ENCODE data around the gene TNNI3. TPM values are rescaled to one million over a fixed set of nuclear protein-coding genes. Genes with fewer than 3 reads are reported as not detected.

TNNI3 gene
- polyA plus RNA-seq, 1 of the 3 experiments (the other 2 are of a cell fraction), result 11.4 TPM

- H3K36me3 ChIP-seq (replicated peaks in 1 of 2; ENCODE audit: control insufficient read depth in 1 of 2, insufficient read depth in 2 of 2, low read length in 1 of 2), result peaks cover 3 to 13% of the 10 kb centered on the region in 2 experiments
- DNase-seq, result peak; percentile 30
- peak overlapping the region; percentile 33; the same call in 1 of the 2 replicates for H3K9ac ChIP-seq
- peaks cover 5% of the 10 kb centered on the region for H3F3A ChIP-seq (replicated peaks; ENCODE audit: insufficient read depth)
- no peaks in the 10 kb centered on the region for H3K27me3 ChIP-seq (ENCODE audit: insufficient read depth)
- H3K9me3 ChIP-seq, result no peaks in the 10 kb centered on the region
- H3K4me1 ChIP-seq (ENCODE audit: control insufficient read depth in 1 of 2, insufficient read depth in 2 of 2, low read depth in 1 of 2, low read length in 1 of 2), result peaks cover 9 to 24% of the 10 kb centered on the region in 2 experiments; a peak in 3 of 4 replicates
- ChIA-PET CTCF (interaction anchor here (6.2 kb wide), 1 partner anchor 24 kb away, joined by 38 read pairs; no protein-coding TSS in a partner anchor), POLR2A (no interaction called here)
- H3K27ac ChIP-seq (ENCODE audit: low read depth in 2 of 2, low read length in 1 of 2), result peak overlapping the region in 1 of 2 experiments; percentile 66; a peak in 1 of 4 replicates
- no peak for TF ChIP-seq YY1 (IDR thresholded peaks at IDR 0.05; ENCODE audit: low read depth)
- no peak for TF ChIP-seq NRF1 (IDR thresholded peaks at IDR 0.05; ENCODE audit: low read depth, low read length)
- no peak for TF ChIP-seq RAD21 (IDR thresholded peaks at IDR 0.05; ENCODE audit: low read length)
- no peak for TF ChIP-seq FOSL2 (IDR thresholded peaks at IDR 0.05; ENCODE audit: borderline replicate concordance, low read depth)
- no peak for TF ChIP-seq IRF3 (IDR thresholded peaks at IDR 0.05; ENCODE audit: low read depth, low read length)
- no peak for TF ChIP-seq NFIC (IDR thresholded peaks at IDR 0.05; ENCODE audit: borderline replicate concordance)
- TF ChIP-seq MAX (IDR thresholded peaks at IDR 0.05; ENCODE audit: low read depth), result no peak
- TF ChIP-seq EP300 (IDR thresholded peaks at IDR 0.05; ENCODE audit: borderline replicate concordance in 1 of 2, low read depth in 1 of 2, low read length in 1 of 2), result no peak
- TF ChIP-seq JUND (IDR thresholded peaks at IDR 0.05), result no peak
- no peak for TF ChIP-seq SIN3A (IDR thresholded peaks at IDR 0.05; ENCODE audit: borderline replicate concordance, low read depth, low read length)
- no peak for TF ChIP-seq ZBTB33 (IDR thresholded peaks at IDR 0.05; ENCODE audit: borderline replicate concordance, low read depth)
- TF ChIP-seq CHD2 (IDR thresholded peaks at IDR 0.05; ENCODE audit: low read length, partially characterized antibody), result no peak
- no peak for TF ChIP-seq POLR2AphosphoS5 (IDR thresholded peaks at IDR 0.05; ENCODE audit: low read depth, low read length)
- no peak for TF ChIP-seq CTCF (IDR thresholded peaks at IDR 0.05)
- TF ChIP-seq GATA2 (CRISPR knock-in tag; IDR thresholded peaks at IDR 0.05), result no peak
- no peak for TF ChIP-seq TAF1 (IDR thresholded peaks at IDR 0.05; ENCODE audit: borderline replicate concordance, low read depth, low read length)
- TF ChIP-seq REST (IDR thresholded peaks at IDR 0.05; ENCODE audit: low read depth, low read length), result no peak
- TF ChIP-seq RFX5 (IDR thresholded peaks at IDR 0.05; ENCODE audit: low read length), result no peak
- no peaks in the 10 kb centered on the region for H3K9me2 ChIP-seq
- H2AFZ ChIP-seq (ENCODE audit: low read depth), result no peak overlapping the region
- WGBS (ENCODE audit: low lambda C conversion rate), result 89% methylated on average over 21 of the region's 23 CpGs
- H3K79me2 ChIP-seq (ENCODE audit: insufficient read depth), result peaks cover 72% of the 10 kb centered on the region
- H3K4me3 ChIP-seq (ENCODE audit: low read depth in 2 of 2, low read length in 1 of 2), result no peak overlapping the region
- 0 out of 2 replicates have a peak overlapping the region, but pooled peaks have one; percentile 7 for H3K4me2 ChIP-seq
- peaks cover 56% of the 10 kb centered on the region for H4K20me1 ChIP-seq (ENCODE audit: insufficient read depth)
Measured at GRCh38 chr19:55112777-55113569, 44.6 kb downstream of the TNNI3 start.

Measured in SK-N-SH (cell line).